GM12873 (cell line): ENCODE measurements around the gene ARHGAP32.

Experiments used
- CTCF ChIP-seq: IDR thresholded peaks from 2 replicates; pipeline ENCODE4 v1.5.1; 2012; ENCODE audit warnings: low read depth, mild to moderate bottlenecking, moderate library complexity, low read length, control low read depth; ENCODE audit not compliant: insufficient read depth; ENCODE audit errors: missing control alignments

ARHGAP32 gene

GRCh38 chr11:129102756-129103155, 89.4 kb downstream of the ARHGAP32 start:
- no peak for TF ChIP-seq CTCF

- TF ChIP-seq CTCF: no peak
Measured at GRCh38 chr11:129102225-129102624, 89.9 kb downstream of the ARHGAP32 start.

GRCh38 chr11:129093283-129093682, 98.8 kb downstream of the ARHGAP32 start:
- no peak for TF ChIP-seq CTCF

- TF ChIP-seq CTCF: no peak
Measured at GRCh38 chr11:129090056-129090455, 102.1 kb downstream of the ARHGAP32 start.

- TF ChIP-seq CTCF: no peak
Measured at GRCh38 chr11:129089279-129089678, 102.8 kb downstream of the ARHGAP32 start.

GRCh38 chr11:129086976-129087375, 105.1 kb downstream of the ARHGAP32 start:
- no peak for TF ChIP-seq CTCF

- TF ChIP-seq CTCF: no peak
Measured at GRCh38 chr11:129077191-129077590, 114.9 kb downstream of the ARHGAP32 start.
